Smooth muscle cell (in vitro differentiated cells): ENCODE measurements around the gene IGF2BP3. TPM values are rescaled to one million over a fixed set of nuclear protein-coding genes. Genes with fewer than 3 reads are reported as not detected.
A peak's percentile ranks its signal among the peaks of the same experiment; 100 is the strongest.

ENCODE experiments used
- DNase-seq: peaks from one replicate; lab custom pipeline; 2025; ENCODE audit not compliant: unreplicated experiment; lab: John Stamatoyannopoulos, UW
- H2AFZ ChIP-seq: fragments of 200-600 bp; sonication (generic); 2 replicates; pipeline ENCODE4 v1.6.0; 2016; ENCODE audit warnings: antibody characterized with exemption, low read depth, mild to moderate bottlenecking
- H3F3A ChIP-seq: fragments of 200-600 bp; sonication (generic); 2 replicates; pipeline ENCODE4 v1.6.0; 2017; ENCODE audit warnings: antibody characterized with exemption, low read depth
- H3K27ac ChIP-seq: fragments of 200-600 bp; sonication (generic); 2 replicates; pipeline ENCODE4 v1.5.1; 2016; ENCODE audit warnings: low read depth, mild to moderate bottlenecking
- H3K27me3 ChIP-seq: fragments of 200-600 bp; sonication (generic); 2 replicates; pipeline ENCODE4 v1.6.1; 2016; ENCODE audit warnings: low read depth, mild to moderate bottlenecking
- H3K36me3 ChIP-seq: fragments of 200-600 bp; sonication (generic); 2 replicates; pipeline ENCODE4 v1.5.1; 2016; ENCODE audit warnings: low read depth
- H3K4me1 ChIP-seq: fragments of 200-600 bp; sonication (generic); 2 replicates; pipeline ENCODE4 v1.5.1; 2016; ENCODE audit warnings: low read depth
- H3K4me2 ChIP-seq: fragments of 200-600 bp; sonication (generic); 2 replicates; pipeline ENCODE4 v1.6.0; 2016; ENCODE audit warnings: mild to moderate bottlenecking
- H3K4me3 ChIP-seq: fragments of 200-600 bp; sonication (generic); 2 replicates; pipeline ENCODE4 v1.5.1; 2016; ENCODE audit warnings: mild to moderate bottlenecking
- H3K79me2 ChIP-seq: fragments of 200-600 bp; sonication (generic); 2 replicates; pipeline ENCODE4 v1.6.0; 2016; ENCODE audit warnings: low read depth, mild to moderate bottlenecking
- H3K9ac ChIP-seq: fragments of 200-600 bp; sonication (generic); 2 replicates; pipeline ENCODE4 v1.6.0; 2016; ENCODE audit warnings: low read depth
- H3K9me3 ChIP-seq: fragments of 200-600 bp; sonication (generic); replicated peaks from 2 replicates; pipeline ENCODE4 v1.5.1; 2016; ENCODE audit warnings: low read depth
- H4K20me1 ChIP-seq: fragments of 200-600 bp; sonication (generic); 2 replicates; pipeline ENCODE4 v1.6.0; 2016; ENCODE audit warnings: low read depth
- WGBS: methylation state at CpG from one replicate; pipeline ENCODE4 v1.1.7; 2016; ENCODE audit warnings: low lambda C conversion rate; 5-methylcytosine and 5-hydroxymethylcytosine counted together
- polyA plus RNA-seq: library from polyadenylated mRNA; unstranded; fragments of >200 nt; fragmentation: Nextera tagmentation; extraction: Ambion mirVana; gene quantifications from 2 replicates; pipeline ENCODE4 v1.2.1, GENCODE V29; 2016
- total RNA-seq: library from RNA; depleted of rRNA; stranded (reverse); fragments of >200 nt; gene quantifications from 2 replicates; pipeline ENCODE4 v1.2.3, GENCODE V29; 2014
- TF ChIP-seq, protein P1 (sequence below): fragments of 200-600 bp; sonication (generic); IDR thresholded peaks from 2 replicates; pipeline ENCODE4 v1.5.1; 2017; ENCODE audit warnings: borderline replicate concordance, mild to moderate bottlenecking, antibody characterized with exemption; ENCODE audit not compliant: insufficient read depth, poor library complexity, severe bottlenecking

Gene IGF2BP3
- total and polyA plus RNA-seq, 2 experiments from 2014 or later, result 7.9 to 35.2 TPM

DNA sequence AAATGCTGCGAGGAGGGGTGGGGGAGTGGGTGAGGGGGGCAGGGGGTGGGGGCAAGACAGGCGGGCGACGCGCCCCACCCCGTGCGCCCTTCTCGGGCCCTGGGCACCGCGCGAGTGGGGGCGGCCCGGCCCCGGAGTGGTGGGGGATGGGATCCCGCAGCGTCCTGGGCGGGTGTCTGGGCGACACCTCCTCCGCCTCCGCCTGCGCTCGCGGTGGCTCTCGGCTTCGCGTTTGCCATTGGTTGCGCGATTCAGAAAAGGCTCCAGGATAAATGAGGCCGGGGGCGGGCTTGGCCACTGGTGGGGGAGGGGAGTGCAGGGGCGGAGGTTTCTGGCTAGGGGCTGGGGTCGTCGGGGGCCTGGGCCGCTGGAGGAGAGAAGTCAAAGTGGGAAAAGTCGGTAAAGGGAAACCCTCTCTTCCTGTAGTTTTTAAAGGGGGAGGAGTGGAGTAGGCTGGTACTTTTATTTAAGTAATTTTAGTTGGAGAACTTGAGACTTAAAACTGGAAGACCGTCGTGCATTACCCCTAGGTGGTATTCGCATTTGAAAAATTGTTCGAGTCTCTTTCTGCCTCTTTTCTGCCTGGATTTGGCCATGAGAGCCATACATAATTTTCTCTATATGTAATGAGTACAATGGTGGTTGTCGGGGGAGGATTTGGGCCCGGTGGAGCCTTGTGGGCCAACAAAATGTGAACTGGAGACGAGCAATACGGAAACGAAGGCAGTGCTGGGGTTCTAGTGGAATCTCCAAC, 992 bp upstream of the IGF2BP3 start:
- Histone ChIP-seq H3K4me3 (peak overlapping the region; percentile 69), H4K20me1 (peaks cover 13% of the 10 kb centered on the region), H3K79me2 (peaks cover 43% of the 10 kb centered on the region), H3K36me3 (no peaks in the 10 kb centered on the region), H3F3A (peaks cover 4% of the 10 kb centered on the region), H3K27ac (peak overlapping the region; percentile 87), H3K27me3 (no peaks in the 10 kb centered on the region), H3K9me3 (no peaks in the 10 kb centered on the region), H3K9ac (peak overlapping the region; percentile 76), H2AFZ (peak overlapping the region; percentile 65), H3K4me2 (peak overlapping the region; percentile 94), H3K4me1 (peaks cover 38% of the 10 kb centered on the region)
- TF ChIP-seq, protein P1, sequence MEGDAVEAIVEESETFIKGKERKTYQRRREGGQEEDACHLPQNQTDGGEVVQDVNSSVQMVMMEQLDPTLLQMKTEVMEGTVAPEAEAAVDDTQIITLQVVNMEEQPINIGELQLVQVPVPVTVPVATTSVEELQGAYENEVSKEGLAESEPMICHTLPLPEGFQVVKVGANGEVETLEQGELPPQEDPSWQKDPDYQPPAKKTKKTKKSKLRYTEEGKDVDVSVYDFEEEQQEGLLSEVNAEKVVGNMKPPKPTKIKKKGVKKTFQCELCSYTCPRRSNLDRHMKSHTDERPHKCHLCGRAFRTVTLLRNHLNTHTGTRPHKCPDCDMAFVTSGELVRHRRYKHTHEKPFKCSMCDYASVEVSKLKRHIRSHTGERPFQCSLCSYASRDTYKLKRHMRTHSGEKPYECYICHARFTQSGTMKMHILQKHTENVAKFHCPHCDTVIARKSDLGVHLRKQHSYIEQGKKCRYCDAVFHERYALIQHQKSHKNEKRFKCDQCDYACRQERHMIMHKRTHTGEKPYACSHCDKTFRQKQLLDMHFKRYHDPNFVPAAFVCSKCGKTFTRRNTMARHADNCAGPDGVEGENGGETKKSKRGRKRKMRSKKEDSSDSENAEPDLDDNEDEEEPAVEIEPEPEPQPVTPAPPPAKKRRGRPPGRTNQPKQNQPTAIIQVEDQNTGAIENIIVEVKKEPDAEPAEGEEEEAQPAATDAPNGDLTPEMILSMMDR, result no peak
- WGBS, result 1% methylated on average over 17 of the region's 44 CpGs
- DNase-seq, result peak; percentile 61

GRCh38 chr7:23469961-23470250, 385 bp downstream of the IGF2BP3 start:
- DNase-seq, result no peak
- peak overlapping the region; percentile 94 for H3K4me2 ChIP-seq
- H3K36me3 ChIP-seq, result no peaks in the 10 kb centered on the region
- no peaks in the 10 kb centered on the region for H3K27me3 ChIP-seq
- no peaks in the 10 kb centered on the region for H3K9me3 ChIP-seq
- H3K79me2 ChIP-seq, result peaks cover 48% of the 10 kb centered on the region
- H4K20me1 ChIP-seq, result peaks cover 27% of the 10 kb centered on the region
- peak overlapping the region; percentile 69 for H3K4me3 ChIP-seq
- peak overlapping the region; percentile 19 for H2AFZ ChIP-seq
- TF ChIP-seq, protein P1, result no peak
- H3K4me1 ChIP-seq, result peaks cover 40% of the 10 kb centered on the region
- H3F3A ChIP-seq, result peaks cover 7% of the 10 kb centered on the region
- peak overlapping the region; percentile 87 for H3K27ac ChIP-seq
- H3K9ac ChIP-seq, result peak overlapping the region; percentile 76
- 3% methylated on average over 18 of the region's 18 CpGs for WGBS

DNA sequence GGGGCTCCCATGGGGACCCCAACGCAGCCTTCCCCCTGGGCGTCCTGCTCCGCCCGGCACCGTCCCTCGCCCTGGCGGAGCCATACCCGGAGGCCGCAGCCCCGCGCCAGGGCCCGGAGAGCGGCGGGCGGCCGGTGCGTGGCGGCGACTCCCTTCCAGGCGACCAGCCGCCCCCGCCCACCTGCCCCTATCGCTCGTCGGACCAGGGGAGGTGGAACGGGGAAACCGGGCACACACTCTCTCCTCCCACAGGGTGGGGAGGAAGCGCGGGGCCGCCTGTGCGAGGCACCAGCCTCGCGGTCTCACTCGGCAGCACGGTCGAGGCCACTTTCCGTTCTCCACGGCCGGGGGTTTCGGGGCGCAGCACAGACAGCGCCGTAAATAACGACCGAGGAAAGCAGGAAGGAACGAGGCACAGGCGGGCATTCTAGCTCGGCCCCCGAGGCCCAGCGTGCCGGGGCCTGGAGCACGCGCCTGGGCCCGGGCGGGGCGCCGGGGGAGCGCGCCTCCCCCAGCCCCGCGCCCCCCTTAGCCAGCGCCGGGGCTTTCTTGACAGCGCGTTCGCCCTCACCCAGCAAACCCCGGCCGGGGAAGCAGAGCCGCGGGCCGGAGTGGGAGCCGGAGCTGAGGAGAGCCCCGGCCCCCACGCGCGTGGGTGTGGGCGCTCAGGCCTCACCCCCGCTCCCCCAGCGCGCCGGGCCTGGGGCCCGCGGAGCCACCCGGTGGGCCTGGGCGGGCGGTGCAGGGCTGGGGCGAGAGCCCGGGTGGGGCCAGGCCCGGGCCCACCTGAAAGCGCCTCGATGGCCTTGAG, 936 bp downstream of the IGF2BP3 start:
- H4K20me1 ChIP-seq, result peaks cover 30% of the 10 kb centered on the region
- H2AFZ ChIP-seq, result peak overlapping the region; percentile 19
- H3K79me2 ChIP-seq, result peaks cover 54% of the 10 kb centered on the region
- no peaks in the 10 kb centered on the region for H3K27me3 ChIP-seq
- TF ChIP-seq, protein P1, result no peak
- H3K9me3 ChIP-seq, result no peaks in the 10 kb centered on the region
- DNase-seq, result peak; percentile 32
- peak overlapping the region; percentile 87 for H3K27ac ChIP-seq
- H3K9ac ChIP-seq, result peak overlapping the region; percentile 76
- peaks cover 44% of the 10 kb centered on the region for H3K4me1 ChIP-seq
- peak overlapping the region; percentile 94 for H3K4me2 ChIP-seq
- H3F3A ChIP-seq, result peaks cover 10% of the 10 kb centered on the region
- under 1% methylated on average over 50 of the region's 91 CpGs for WGBS
- H3K36me3 ChIP-seq, result no peaks in the 10 kb centered on the region
- H3K4me3 ChIP-seq, result peak overlapping the region; percentile 69
